Memory B cell (primary cell): ENCODE results near the gene TSSC4.

Experiments used
- ATAC-seq: fragments of 150-1000 bp; cut with Tn5 transposase; 2 replicates; pipeline ENCODE4 v1.10.0; 2021; ENCODE audit warnings: low read depth, mild to moderate bottlenecking, moderate library complexity
- DNase-seq, 2 donors: peaks; one replicate each; pipeline ENCODE4 v3.0.0; 2022; ENCODE audit warnings: low spot score in 2 of 2
- H3K27ac Mint-ChIP-seq: one replicate; pipeline ENCODE4 v1.8.0; 2022; ENCODE audit warnings: mild to moderate bottlenecking, moderate library complexity, mixed read lengths
- H3K27me3 Mint-ChIP-seq: one replicate; pipeline ENCODE4 v1.8.0; 2022; ENCODE audit warnings: mixed read lengths
- H3K36me3 Mint-ChIP-seq: one replicate; pipeline ENCODE4 v1.8.0; 2022; ENCODE audit warnings: mild to moderate bottlenecking, mixed read lengths
- H3K4me1 Mint-ChIP-seq: one replicate; pipeline ENCODE4 v1.8.0; 2022; ENCODE audit warnings: mixed read lengths
- H3K4me3 Mint-ChIP-seq: one replicate; pipeline ENCODE4 v1.8.0; 2022; ENCODE audit warnings: mild to moderate bottlenecking, moderate library complexity, mixed read lengths
- H3K9me3 Mint-ChIP-seq: one replicate; pipeline ENCODE4 v1.8.0; 2022; ENCODE audit warnings: mixed read lengths

Gene TSSC4

GRCh38 chr11:2419638-2420501, 19.3 kb downstream of the TSSC4 start:
- Mint-ChIP-seq H3K27ac (no peak overlapping the region), H3K9me3 (no peaks in the 10 kb centered on the region), H3K4me1 (peaks cover 2% of the 10 kb centered on the region), H3K4me3 (no peak overlapping the region), H3K36me3 (no peaks in the 10 kb centered on the region), H3K27me3 (peaks cover 5% of the 10 kb centered on the region)
- ATAC-seq, result peak; percentile 54
- DNase-seq, result peak; percentile 56 to 71

GRCh38 chr11:2420502-2421225, 20.1 kb downstream of the TSSC4 start:
- H3K27me3 Mint-ChIP-seq, result peaks cover 3% of the 10 kb centered on the region
- H3K9me3 Mint-ChIP-seq, result no peaks in the 10 kb centered on the region
- peak; percentile 72 to 76 for DNase-seq
- peak overlapping the region; percentile 14 for H3K4me3 Mint-ChIP-seq
- peak; percentile 92 for ATAC-seq
- no peaks in the 10 kb centered on the region for H3K4me1 Mint-ChIP-seq
- no peaks in the 10 kb centered on the region for H3K36me3 Mint-ChIP-seq
- no peak overlapping the region for H3K27ac Mint-ChIP-seq

DNA sequence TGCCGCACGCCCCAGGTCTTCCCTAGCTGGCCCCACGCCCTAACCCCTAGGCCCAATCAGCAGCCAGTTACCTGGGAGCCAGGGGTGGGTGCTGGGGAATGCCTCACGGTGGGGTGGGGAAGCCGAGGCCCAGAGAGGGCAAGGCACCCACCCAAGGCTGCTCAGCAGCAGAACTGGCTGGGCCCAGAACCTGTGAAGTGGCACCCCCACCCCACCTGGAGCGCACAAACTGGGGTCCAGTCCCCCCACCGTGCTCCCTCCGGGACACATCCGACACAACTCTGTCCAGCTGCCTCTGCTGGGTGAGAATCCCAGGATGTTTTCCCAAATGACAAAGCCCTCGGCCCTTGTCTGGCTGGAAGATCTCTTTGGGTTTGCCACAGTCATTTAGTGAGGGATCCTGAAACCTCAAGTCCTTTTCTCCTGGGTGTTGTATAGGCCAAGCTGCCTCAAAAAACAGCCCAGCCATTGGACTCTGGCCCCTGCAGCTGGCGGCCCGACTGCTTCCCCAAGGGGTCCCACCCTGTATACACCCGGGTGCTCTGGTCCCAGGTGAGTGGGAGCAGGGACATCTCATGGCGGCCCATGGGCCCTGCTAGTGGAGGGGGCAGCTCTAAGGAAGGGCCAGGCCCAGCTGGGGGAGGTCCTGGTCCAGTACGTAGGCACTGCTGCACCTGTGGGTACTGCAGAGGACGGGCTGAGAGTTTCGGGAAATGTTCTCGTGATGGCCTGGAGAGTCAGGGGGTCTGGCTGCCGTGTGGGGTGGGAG, 20.9 kb downstream of the TSSC4 start:
- Mint-ChIP-seq H3K27ac (no peak overlapping the region), H3K4me1 (no peaks in the 10 kb centered on the region), H3K4me3 (no peak overlapping the region), H3K36me3 (no peaks in the 10 kb centered on the region), H3K27me3 (peaks cover 3% of the 10 kb centered on the region), H3K9me3 (no peaks in the 10 kb centered on the region)
- DNase-seq (no peak), ATAC-seq (no peak)

DNA sequence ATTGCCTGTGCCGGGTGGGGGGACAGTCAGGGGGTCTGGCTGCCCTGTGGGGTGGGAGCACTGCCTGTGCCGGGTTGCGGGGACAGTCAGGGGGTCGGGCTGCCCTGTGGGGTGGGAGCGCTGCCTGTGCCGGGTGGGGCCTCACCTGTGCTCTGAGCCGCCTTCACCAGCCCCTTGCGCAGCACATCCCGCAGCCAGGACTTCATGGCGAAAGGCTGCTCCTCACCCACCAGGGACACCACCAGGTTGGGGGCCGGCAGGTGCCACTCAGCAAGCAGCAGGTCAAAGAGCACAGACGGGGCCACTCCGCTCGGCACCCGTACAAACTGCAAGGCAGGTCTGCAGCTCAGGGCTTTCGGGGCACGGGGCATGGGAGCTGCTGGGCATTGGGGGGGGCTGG, 21.4 kb downstream of the TSSC4 start:
- no peak overlapping the region for H3K4me3 Mint-ChIP-seq
- ATAC-seq (no peak), DNase-seq (no peak)
- no peak overlapping the region for H3K27ac Mint-ChIP-seq
- no peaks in the 10 kb centered on the region for H3K36me3 Mint-ChIP-seq
- no peaks in the 10 kb centered on the region for H3K9me3 Mint-ChIP-seq
- H3K27me3 Mint-ChIP-seq, result peaks cover 3% of the 10 kb centered on the region
- H3K4me1 Mint-ChIP-seq, result no peaks in the 10 kb centered on the region

DNA sequence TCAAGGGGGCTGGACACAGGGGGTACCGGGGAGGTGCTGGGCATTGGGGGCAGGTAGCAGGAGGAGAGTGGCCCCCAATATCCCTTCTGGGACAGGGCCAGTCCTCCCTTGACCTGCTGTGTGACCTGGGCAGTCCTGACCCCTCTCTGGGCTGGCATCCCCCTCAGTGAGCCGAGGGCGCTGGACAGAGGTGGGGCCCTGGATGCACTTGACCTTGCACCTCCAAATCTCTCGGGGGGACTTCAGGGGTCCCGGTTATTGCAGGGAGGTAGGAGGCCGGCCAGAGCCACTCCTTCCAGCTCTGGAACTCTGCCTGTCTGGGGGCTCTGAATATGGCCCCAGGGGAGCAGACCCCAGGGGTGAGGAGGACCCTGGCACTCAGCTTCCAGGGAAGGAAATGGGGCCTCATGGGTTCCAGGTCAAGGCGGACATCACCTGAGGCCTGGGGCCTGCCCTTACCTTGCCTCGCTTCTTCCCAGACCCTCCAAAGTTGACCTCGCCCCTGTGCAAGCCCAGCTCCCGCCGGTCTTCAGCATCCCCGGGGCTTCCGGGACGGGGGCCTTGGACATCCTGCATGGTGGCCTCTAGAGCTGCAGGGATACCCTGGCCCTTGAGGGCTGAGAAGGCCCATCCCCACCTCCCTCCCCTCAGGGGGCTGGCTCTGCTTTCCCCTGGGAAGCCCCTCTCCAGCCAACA, 22.1 kb downstream of the TSSC4 start:
- Mint-ChIP-seq H3K27ac (no peak overlapping the region), H3K4me3 (no peak overlapping the region), H3K9me3 (no peaks in the 10 kb centered on the region), H3K36me3 (no peaks in the 10 kb centered on the region), H3K4me1 (no peaks in the 10 kb centered on the region), H3K27me3 (peaks cover 3% of the 10 kb centered on the region)
- ATAC-seq (no peak), DNase-seq (no peak)

DNA sequence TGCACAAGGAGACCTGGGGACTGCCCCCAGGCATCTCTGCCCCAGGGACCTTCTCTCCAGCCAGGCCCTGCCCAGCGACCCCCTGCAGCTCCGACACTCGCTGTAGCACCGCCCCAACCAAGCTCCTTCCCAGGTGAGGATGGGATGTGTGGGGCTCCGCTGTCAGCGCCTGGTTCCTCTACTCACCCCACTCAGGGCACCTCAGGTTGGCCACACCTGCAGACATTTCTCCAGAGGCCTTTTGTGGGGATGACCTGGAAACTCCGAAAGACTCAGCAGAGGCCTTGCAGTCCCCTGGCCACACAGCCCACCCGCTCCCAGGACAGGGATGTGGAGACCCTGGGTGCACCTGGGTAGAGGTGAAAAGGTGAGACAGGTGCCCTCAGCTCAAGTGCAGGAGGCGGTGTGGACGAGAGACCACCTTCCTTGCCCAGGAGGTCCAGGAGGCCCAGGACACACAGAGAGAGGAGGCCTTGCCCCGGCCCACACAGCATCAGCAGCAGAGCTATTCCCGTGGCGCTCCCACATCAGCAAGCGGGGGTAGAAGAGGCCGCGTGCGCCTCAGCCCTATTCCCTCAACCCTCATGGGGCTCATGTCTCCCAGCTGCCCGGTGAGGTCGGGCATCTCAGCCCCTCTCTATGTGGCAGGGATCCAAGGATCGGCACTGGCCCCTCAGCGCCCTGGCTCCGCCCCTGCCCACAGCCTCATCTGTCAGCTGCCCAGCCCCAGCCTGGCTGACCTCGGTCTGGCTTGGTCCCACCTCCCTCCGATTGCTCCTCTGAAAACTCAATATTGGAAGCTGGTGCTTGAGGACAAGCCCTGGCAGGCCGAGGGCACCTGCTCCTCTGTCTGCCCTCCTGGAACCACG, 22.8 kb downstream of the TSSC4 start:
- no peak for DNase-seq
- Mint-ChIP-seq H3K27ac (no peak overlapping the region), H3K9me3 (no peaks in the 10 kb centered on the region), H3K36me3 (no peaks in the 10 kb centered on the region), H3K27me3 (peaks cover 3% of the 10 kb centered on the region), H3K4me1 (no peaks in the 10 kb centered on the region), H3K4me3 (no peak overlapping the region)
- no peak for ATAC-seq

DNA sequence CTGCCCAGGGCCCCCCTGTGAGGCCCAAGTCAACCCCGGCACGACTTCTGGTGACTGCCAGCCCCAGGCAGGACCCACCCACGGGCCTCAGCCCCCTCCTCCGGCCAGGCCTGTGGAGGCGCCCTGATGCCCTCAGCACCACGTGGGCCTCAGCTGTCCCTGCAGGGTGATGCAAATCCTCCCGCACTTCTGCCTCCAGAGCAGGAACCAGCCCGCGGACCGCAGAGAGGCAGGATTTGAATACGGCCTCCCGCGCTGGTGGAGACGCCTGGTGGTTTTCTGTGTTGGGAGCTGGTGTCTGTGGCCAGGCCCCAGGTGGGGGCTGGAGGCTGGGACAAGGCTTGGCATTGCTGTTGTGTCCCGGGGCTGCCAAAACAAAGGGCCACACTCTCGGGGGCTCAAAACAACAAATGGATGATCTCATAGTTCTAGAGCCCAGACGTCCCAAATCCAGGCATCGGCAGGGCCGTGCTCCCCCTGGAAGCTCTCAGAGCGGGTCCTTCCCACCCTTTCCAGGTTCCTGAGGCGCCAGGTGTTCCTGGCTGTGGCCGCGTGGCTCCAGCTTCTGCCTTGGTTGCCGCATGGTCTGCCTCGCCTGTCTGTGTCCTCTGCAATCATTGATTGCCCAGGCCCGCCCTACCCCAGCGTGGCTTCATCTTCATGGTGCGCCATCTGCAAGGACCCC, 24.4 kb downstream of the TSSC4 start:
- ATAC-seq, result no peak
- H3K9me3 Mint-ChIP-seq, result no peaks in the 10 kb centered on the region
- DNase-seq, result no peak
- H3K4me1 Mint-ChIP-seq, result no peaks in the 10 kb centered on the region
- H3K36me3 Mint-ChIP-seq, result no peaks in the 10 kb centered on the region
- H3K27me3 Mint-ChIP-seq, result peaks cover 3% of the 10 kb centered on the region
- no peak overlapping the region for H3K4me3 Mint-ChIP-seq
- no peak overlapping the region for H3K27ac Mint-ChIP-seq

- ATAC-seq, result no peak
- no peaks in the 10 kb centered on the region for H3K9me3 Mint-ChIP-seq
- H3K4me1 Mint-ChIP-seq, result no peaks in the 10 kb centered on the region
- DNase-seq, result no peak
- no peak overlapping the region for H3K27ac Mint-ChIP-seq
- H3K36me3 Mint-ChIP-seq, result no peaks in the 10 kb centered on the region
- H3K4me3 Mint-ChIP-seq, result no peak overlapping the region
- peaks cover 3% of the 10 kb centered on the region for H3K27me3 Mint-ChIP-seq
Observed at GRCh38 chr11:2425506-2425905, 25.0 kb downstream of the TSSC4 start.

DNA sequence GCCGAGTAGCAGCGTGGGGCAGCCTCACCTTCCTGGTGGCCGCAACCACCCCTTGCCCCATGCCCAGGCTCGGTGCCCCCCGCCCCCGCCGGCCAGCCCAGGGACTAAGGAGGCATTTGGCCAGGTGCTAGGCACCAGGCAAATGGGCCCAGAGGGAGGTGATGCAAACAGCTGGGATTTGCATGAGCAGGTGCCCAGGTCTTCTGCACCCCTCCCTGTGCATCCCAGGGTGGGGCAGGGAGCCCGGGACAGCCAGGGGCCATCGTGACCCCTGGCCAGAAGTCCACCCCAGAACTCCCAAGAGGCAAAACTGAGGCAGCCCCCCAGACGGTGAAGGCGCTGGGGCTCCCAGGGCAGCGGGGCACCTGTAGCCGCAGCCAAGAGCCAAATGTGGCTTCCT, 25.7 kb downstream of the TSSC4 start:
- Mint-ChIP-seq H3K4me1 (no peaks in the 10 kb centered on the region), H3K36me3 (no peaks in the 10 kb centered on the region), H3K4me3 (no peak overlapping the region), H3K27me3 (peaks cover 3% of the 10 kb centered on the region), H3K9me3 (no peaks in the 10 kb centered on the region), H3K27ac (no peak overlapping the region)
- DNase-seq, result no peak
- ATAC-seq, result no peak

DNA sequence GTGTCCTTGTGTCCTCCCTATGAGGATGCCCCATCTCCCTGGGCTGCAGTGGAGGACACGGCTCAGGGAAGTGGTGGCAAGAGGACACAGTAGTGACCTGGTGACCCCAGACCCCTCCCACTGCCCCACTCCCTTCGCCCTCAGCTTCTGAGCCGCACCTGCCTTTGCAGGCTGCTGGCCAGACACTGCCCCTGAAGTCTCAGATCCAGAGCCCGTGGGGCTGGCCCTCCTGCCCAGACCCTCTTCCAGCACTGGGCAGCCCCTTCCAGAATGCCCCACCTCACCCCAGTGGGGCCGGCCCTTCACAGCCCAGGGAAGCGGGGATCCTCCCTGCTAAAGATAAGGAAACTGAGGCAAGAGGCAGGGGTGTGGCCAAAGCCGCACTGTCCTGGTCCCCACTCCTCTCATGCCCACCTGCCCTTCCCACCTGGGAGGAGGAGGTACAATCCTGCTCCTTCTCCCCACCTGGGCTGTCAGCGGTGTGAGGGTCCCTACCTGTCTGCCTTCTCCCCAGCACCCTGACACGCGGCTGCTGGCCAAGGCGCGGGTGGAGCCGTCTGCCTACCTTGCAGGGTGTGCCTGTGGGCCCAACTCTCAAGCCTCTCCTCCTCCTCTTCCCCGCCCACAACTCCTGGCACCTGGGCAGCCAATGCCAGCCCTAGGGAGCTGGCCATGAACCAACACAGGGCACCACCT, 26.4 kb downstream of the TSSC4 start:
- no peak overlapping the region for H3K4me3 Mint-ChIP-seq

DNA sequence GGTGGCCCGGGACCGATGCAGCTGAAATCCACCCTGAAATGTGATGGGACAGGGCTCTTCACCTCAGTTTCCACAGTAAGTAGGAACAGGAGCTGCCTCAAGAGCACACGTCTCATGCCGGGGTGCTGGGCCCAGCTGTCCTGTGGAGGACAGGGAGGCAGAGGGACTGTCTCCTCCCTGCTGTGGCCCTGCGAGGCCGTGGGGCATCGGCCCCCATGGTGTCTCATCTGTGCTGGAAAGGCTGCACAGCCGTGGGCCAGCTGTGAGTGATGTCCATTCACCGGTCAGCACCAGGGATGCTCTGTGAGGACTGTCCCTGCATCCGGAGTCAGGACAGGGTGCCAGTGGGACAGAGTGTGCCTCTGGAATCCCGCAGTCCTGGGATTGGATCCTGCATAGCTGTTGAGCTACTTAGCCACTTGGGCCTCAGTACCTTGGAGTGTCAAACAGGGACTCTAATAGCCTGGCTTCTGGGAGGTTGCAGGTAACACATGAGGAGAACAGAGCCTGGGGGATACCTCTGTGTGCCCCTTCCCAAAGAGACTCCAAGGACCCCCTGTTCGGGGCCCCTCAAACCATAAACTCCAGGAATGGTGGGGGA, 27.3 kb downstream of the TSSC4 start:
- DNase-seq (no peak), ATAC-seq (peak; percentile 9)
- no peak overlapping the region for H3K27ac Mint-ChIP-seq
- peaks cover 3% of the 10 kb centered on the region for H3K27me3 Mint-ChIP-seq
- no peaks in the 10 kb centered on the region for H3K9me3 Mint-ChIP-seq
- H3K4me1 Mint-ChIP-seq, result no peaks in the 10 kb centered on the region
- no peak overlapping the region for H3K4me3 Mint-ChIP-seq
- no peaks in the 10 kb centered on the region for H3K36me3 Mint-ChIP-seq

More for the DNA sequence above, 26.4 kb downstream of the TSSC4 start:
- Mint-ChIP-seq H3K27ac (no peak overlapping the region), H3K36me3 (no peaks in the 10 kb centered on the region), H3K27me3 (peaks cover 3% of the 10 kb centered on the region), H3K9me3 (no peaks in the 10 kb centered on the region), H3K4me1 (no peaks in the 10 kb centered on the region)
- ATAC-seq (no peak), DNase-seq (no peak)

DNA sequence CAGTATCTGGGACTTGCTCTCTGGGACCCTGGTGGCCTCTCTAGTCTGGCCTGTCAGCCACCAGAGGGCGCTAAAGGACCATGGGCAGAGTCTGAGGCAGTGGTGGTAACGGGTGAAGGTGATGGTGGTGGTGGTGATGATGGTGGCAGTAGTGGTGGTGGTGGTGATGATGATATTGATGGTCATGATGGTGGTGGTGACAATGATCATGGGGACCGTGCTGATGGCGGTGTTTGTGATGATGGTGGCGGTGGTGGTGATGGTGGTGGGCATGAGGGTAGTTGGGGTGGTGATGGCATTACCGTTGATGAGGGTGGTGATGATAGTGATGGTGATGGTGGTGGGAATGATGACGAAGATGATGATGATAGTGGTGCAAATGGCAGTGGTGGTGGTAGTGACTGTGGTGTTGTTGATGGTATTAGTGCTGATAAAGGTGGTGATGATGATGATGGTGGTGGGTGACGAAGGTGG, 27.8 kb downstream of the TSSC4 start:
- H3K27ac Mint-ChIP-seq, result no peak overlapping the region
- no peaks in the 10 kb centered on the region for H3K27me3 Mint-ChIP-seq
- H3K9me3 Mint-ChIP-seq, result no peaks in the 10 kb centered on the region
- ATAC-seq, result peak; percentile 98
- H3K4me1 Mint-ChIP-seq, result no peaks in the 10 kb centered on the region
- peak; percentile 87 to 89 for DNase-seq
- H3K4me3 Mint-ChIP-seq, result no peak overlapping the region
- H3K36me3 Mint-ChIP-seq, result no peaks in the 10 kb centered on the region
